Stimulated activated CD8-positive, alpha-beta memory T cell treated with anti-CD3 and anti-CD28 coated beads, Interleukin-2, amount 100 ng/mL, for 48 hours (primary cell): Measurements from ENCODE around the gene MELK.

Experiments used
- DNase-seq, 2 donors: peaks; one replicate each; pipeline ENCODE4 v3.0.0-alpha.2; 2020; ENCODE audit warnings: low read depth in 2 of 2

The MELK gene

DNA sequence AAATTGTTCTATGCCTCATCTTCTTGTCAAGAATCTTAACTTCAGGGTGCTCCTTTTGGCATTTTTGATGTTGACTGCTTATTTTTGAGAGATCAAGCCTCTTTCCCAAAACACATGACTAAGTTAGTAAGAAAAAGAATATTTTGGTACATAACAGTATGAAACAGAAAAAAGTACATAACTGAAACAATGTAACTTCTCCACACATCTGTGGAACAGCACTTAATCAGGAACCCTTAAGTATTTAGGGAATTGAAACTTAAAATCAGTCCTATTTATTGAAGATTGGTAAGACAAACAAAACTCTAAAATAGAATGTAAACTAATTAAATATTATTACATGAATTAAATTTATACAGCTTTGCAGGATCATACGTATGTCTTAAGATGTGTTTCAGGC is 103.4 kb downstream of the MELK start:
- DNase-seq: no peak

DNA sequence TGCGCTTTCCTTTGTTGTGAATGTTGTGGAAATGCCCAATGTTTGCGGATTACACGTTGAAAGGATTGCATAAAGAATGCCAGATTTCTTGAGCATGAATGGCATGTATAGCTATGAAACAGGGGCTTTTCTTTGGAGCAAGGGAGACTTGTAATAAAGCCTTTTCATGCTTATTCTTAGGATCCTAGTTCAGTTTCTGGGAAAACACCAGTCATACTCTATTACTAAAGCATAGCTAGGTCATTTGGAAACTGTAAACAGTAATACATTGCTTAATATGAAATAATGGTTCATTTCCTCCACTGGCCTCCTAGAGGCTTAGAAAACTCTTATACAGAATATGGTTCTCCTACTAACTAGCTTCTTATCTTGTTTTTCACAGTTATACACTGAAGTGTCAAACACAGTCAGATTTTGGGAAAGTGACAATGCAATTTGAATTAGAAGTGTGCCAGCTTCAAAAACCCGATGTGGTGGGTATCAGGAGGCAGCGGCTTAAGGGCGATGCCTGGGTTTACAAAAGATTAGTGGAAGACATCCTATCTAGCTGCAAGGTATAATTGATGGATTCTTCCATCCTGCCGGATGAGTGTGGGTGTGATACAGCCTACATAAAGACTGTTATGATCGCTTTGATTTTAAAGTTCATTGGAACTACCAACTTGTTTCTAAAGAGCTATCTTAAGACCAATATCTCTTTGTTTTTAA is 104.2 kb downstream of the MELK start:
- DNase-seq: no peak

DNA sequence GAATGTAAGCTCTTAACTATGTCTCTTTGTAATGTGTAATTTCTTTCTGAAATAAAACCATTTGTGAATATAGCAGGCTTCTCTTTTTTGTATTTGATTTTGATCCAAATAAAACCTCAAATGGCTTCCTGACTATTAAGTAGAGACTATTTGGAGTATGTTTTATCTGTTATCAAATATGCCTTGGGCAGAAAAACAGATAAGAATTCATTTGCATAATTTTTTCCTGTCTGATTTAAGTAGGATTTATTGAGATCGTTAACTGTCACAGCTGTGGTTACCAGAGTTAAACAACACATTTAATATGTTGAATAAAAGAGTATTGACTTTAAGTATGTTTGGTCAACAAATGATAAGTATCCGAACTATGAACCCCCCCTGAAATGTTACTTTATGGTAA is 104.9 kb downstream of the MELK start:
- no peak for DNase-seq

DNA sequence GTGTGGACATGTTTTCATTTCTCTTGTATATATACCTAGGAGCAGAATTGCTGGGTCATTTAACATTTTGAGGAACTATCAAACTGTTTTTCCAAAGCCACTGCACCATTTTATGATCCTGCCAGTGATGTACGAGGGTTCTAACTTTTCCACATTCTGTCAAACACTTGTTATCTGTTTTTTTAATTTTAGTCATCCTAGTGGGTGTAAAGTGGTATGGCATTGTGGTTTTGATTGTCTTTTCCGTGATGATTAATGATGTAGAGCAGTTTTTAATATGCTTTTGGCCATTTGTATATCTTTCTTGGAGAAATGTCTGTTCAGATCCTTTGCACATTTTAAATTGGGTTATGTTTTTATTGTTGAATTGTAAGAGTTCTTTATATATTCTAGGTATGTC is 107.0 kb downstream of the MELK start:
- no peak for DNase-seq

DNA sequence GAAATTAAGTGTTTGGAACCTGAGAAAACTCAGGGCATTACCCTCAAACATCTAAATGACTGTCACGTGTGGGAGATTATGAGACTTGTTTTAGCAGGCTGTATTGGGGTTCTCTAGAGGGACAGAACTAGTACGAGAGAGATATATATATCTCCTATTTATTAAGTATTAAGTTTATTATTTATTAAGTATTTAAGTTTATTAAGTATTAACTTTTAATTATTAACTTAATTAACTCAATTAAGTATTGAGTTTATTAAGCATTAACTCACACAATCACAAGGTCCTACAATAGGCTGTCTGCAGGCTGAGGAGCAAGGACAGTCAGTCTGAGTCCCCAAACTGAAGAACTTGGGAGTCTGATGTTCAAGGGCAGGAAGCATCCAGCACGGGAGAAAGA is 113.8 kb downstream of the MELK start:
- no peak for DNase-seq

DNA sequence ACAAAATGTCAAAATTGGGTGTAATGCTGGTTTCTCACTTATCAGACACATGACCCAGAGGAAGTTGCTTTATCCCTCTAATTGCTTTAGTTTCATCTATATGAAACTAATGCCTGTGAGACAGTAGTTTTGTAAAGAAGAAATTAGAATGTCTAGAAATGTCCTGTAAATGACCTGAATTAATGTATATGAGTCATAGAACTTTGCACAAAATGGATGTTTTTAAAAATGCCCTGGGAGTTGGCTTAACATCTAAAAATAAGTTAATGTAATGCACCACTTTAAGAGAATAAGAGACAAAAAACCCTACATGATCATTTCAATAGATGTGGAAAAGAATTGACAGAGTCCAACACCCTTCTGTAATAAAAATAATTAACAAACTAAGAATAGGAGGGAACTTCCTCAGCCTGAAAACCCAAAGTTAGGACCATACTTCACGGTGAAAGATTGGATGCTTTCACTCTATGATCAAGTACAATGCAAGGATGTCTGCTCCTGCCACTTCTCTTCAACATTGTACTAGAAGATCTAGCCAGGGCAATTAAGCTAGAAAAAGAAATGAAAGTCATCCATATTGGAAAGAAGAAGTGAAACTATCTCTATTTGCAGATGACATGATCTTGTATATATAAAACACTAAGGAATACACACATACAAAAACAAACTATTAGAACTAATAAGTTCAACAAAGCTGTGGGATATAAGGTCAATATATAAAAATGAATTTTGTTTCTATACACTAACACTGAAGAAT is 117.9 kb downstream of the MELK start:
- no peak for DNase-seq

DNA sequence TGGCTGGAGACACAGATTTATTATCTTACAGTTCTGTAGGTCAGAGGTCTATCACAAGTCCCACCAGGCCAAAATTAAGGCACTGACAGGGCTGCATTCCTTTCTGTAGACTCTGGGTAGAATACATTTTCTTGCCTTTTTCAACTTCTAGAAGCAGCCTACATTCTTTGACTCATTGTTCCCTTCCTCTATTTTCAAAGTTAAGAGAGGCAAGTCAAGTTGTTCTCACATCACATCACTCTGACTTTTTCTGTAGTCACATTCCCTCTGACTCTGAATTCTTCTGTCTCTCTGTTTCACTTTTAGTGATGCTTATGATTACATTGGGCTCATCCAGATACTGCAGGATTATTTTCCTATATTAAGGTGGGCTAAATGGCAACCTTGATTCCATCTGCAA is 119.0 kb downstream of the MELK start:
- no peak for DNase-seq

DNA sequence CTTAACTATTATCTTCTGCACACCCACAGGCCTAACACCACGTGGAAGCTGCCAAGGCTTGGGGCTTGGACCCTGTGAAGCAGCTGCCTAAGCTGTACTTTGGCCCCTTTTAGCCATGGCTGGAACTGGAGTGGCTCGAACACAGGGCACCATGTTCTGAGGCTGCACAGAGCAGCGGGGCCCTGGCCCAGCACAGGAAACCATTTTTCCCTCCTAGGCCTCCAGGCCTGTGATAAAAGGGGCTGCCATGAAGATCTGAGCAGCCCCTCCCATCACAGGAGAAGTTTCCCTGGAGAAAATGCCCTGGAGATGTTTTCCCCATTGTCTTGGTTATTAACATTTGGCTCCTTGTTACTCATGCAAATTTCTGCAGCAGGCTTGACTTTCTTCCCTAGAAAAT is 126.3 kb downstream of the MELK start:
- DNase-seq: no peak

DNA sequence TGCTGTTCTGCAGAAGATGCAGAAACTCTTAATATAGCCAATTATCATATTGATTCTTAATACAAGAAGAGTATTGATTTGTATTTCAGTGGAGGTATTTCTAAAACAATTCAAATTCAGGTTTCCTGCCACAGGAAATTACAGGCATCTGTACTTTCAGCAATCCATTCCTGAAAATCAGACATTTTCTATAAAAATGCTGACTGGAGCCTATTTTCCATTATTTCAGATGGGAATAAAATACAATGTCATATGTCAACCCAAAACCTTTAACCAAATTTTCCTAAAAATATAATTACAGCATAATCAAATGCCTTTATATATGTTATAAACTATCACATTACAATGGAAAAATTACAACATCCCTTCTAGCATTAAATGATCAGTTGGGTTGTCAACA is 131.5 kb downstream of the MELK start:
- no peak for DNase-seq

DNA sequence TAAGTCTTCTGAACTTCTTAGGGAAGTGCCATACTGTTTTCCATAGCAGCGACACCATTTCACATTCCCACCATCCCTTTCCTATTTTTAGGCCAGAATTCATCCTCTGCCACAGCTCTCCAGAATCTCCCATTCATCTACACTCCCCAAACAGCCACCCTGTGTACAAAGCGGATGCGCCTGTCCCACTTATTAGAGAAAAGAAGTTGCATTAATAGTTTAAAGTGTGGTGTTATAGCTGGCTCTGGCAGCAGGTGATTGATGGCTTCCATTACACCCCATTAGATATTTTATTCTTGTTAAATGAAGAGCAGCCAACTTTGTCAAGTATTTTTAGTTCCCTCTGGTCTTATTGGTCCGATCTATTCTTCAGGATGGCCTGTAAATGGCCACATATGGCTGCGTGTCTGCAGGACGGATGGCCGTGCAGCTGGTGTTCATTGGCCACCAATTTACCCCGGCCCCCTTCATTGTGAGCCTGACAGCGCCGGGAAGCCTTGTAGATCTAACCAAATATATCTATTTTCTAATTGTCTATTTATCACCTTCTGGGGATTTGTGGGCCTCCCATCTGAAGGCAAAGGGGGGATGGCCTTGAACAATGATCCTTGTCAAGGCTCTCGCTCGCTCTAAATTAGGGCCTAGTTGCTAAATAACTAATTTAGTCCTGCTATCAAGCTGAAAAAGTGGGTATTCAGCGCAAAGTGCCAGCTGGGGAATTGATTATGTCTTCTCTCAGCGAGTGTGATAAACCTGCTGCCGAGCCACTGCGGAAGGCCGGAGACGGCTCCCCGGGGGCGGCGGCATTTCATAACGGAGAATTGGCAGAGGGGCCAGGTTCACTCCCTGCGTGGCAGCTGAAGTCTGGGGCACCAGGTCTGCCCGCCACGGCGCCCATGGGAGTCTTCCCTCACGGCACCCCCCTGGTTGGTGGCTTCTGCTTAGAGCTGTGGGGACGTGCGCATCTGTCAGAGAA is 141.1 kb downstream of the MELK start:
- DNase-seq: no peak

DNA sequence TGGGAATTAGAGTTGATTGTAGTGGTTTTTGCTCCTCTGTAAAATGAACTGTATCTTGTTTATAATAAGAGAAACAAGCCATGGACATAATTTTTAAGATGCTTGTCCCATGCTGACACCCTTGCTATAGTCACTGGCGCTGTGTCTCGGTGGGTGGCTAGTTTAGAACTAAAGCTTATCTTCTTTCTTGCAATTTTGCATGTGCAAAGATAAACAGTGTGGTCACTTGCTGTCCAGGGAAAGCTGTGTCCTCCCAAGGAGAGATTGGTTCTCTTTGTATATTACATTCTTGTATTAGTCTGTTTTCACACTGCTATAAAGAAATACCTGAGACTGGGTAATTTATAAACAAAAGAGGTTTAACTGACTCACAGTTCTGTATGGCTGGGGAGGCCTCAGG is 143.8 kb downstream of the MELK start:
- DNase-seq: no peak

DNA sequence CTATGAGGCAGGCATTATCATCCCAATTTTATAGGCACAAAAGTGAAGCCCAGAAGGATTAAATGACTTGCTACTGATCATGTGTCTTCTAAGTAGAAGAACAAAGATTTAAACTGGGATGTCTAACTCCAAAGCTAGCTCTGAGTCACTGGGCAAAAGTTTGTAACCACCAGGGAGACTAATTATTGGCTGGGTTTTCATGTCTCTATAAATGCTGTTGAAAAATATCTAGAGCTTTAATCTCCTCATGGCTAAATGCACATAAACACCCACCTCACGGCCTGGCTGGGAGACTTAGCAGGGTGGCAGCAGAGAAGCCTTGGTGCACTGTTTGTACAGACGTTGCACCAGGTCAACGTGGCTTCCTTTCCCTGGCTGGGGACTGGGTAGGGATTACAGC is 144.6 kb downstream of the MELK start:
- DNase-seq: no peak

DNA sequence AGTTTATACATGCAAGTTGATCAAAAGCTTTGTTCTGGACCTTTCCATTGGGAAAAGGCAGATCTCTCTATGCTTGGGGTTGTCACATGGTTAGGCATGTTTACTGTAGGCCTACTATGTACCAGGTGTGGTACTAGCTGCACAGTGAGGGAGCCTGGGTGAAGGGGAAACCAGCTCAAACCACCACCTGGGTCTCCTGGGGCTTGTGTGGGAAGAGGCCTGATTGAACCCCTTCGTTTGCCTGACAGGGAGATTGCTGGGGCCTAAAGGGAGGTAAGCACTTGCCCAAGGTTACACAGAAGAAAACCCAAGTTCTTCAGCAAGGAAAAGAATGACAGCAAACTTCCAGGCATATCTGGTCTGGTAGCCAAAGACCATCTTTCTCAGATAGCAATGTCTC is 145.9 kb downstream of the MELK start:
- no peak for DNase-seq

DNA sequence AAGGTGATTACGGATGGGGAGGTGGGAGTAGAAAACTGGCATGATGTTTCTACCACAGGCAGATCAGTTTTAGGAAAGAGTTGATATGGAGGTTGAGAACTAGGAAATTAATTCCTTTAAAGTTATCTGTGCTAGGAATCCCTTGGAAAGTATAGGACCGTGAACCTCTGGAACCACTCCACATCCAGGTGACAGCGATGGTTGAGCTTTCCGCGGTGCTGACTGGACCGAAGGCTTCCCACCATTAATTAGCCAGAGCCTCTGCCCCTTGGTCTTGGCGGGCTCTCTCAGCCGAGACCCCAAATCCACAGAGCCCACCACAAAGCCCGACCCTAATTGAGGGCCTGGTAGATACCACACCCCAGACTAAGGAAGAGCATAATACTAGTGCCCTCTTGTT is 147.3 kb downstream of the MELK start:
- no peak for DNase-seq

DNA sequence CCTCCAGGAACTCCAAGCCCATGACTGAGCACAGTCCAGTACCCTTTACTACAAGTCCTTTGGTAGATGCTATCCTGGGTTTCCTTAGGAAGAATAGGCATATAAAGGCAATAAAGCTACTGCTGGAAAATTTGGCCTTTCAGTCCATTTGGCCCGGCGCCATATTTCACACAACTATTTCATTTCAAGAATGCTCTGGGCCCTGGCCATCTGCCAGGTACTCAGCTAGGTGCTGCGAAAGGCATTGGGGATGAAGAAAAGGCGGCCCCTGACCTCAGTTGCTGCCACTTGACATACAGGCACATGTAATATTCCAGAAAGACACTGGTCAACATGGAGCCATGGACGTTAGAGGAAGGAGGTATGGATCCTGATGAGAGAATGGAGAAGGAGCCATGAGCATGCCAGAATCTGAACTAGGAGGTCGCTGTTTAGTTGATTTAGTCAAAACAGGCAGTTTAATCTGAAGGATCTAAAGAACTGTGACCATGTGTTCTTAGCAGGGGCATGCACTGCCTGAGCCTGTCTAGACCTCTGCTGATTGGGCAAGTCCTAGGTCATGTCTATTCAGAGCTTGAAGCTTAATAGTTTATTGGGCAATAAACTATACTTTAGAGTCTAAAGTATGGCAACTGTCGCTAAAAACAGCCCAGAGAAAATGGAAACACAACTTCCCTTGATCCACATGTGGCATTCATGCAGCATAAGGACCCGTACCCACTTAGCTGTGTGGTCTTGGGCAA is 149.3 kb downstream of the MELK start:
- no peak for DNase-seq

DNA sequence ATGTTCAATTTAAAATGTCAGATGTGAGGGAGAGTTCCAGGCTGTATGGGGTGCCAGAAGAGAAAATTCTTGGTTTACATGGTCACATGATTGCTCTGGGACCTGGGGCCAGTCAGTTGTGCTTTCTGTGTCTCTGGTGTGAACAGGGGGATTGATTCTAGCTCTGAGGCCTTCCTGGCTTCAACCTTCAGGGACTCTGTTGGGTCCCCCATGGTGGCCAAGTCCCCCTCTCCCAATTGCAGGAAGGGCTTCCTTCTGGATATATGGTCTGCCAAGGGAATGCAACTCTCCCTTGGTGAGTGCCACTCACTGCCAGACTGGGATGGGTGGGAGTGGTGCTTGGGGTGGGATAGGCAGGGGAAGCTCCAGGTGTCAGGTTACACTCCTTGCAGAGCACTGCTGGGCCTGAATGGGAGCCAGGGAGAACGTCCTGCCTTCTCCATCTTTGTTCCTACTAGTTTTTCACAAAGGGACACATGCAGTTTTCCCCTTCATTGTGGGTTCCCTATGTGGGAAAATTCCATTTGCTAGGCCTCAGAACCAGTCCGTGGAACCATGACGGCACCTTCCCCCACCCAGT is 153.2 kb downstream of the MELK start:
- no peak for DNase-seq
